Measurements from ENCODE around the gene ADIPOR2.
"Not testable (repeated sequence)": the region's sequence is repeated elsewhere in the genome, so short reads cannot be mapped to it uniquely, and the experiment has no call there.

ADIPOR2 gene

DNA sequence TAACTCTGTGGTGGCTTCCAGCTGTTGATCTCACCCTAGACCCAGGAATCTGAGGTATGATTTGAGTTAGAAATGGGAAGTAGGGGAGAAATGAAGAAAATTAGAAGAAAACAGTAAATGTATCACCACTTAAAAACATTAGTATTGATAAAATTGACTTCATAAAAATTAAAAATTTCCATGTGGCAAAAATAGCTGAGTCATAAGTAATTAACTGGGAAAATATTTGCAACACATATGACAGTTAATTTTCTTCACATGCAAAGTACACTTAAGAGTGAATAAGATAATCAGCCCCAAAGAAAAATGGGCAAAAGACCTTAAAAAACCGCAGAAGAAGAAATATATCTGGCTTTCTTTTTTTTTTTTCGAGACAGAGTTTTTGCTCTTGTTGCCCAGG is 25.5 kb upstream of the ADIPOR2 start:
- no peak for DNase-seq (ENCODE audit: low read depth in 1 of 2, low spot score in 1 of 2)

DNA sequence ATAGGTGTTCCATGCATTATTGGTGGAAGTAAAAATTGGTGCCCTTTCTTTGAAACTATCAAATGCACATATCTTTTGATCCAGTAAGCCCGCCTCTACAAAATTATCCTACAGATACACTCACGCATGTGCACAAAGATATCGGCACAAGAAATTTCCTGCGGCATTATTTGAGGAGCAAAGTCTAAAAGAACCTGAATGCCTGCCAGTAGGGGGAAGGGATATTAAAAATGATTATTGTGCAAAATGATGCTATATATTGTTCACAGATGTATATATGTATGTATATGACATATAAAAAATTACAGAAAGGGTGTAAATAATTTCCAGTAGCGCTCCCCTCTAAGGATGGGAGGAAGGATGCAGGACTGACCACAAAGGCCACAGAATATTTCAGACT is 24.7 kb upstream of the ADIPOR2 start:
- no peak for DNase-seq (ENCODE audit: low read depth in 1 of 2, low spot score in 1 of 2)

- no peak for DNase-seq (ENCODE audit: low read depth in 1 of 2, low spot score in 1 of 2)
These were observed 24.1 kb upstream of the ADIPOR2 start for GRCh38 chr12:1666685-1667162.

DNA sequence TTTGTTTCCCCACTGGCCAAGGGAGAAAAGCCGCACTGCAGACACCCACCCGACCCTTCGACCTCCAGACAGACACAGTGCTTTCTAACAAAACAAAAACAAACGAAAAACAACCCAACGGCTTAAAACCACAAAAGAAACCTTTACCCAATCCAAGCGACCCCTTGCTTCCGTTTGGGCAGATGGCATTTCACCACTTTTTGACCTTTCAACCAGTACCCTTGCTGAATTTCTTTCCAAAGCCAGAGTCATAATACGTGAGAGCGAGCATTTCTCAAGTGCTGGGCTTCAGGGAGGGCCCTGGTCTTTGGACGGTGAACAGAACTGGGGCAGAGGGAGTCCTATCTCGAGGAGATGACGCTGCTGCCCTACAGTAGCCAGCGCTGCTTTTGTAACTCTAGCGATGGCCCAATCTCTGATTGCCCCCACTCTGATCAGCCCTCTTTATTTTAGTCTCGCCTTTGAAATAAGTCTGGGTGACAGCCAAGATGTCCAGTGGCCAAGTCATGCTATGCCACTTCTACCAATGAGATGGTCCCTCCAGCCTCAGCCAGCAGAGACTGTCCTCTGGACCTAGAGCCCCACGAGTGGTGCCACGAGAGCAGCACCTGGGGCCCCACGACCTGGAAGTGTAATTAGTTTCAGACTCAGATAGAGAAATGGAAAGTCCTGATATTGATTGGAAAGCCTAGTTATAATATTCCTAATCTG is 21.9 kb upstream of the ADIPOR2 start:
- DNase-seq (ENCODE audit: low read depth in 1 of 2, low spot score in 1 of 2): no peak

GRCh38 chr12:1670358-1671268 is 20.3 kb upstream of the ADIPOR2 start:
- no peak for DNase-seq (ENCODE audit: low read depth in 1 of 2, low spot score in 1 of 2)

GRCh38 chr12:1676043-1676442 is 14.8 kb upstream of the ADIPOR2 start:
- no peak for DNase-seq (ENCODE audit: low read depth in 1 of 2, low spot score in 1 of 2)

GRCh38 chr12:1680804-1681492 is 9.9 kb upstream of the ADIPOR2 start:
- DNase-seq (ENCODE audit: low read depth in 1 of 2, low spot score in 1 of 2): no peak

GRCh38 chr12:1681493-1681807 is 9.4 kb upstream of the ADIPOR2 start:
- DNase-seq (ENCODE audit: low read depth in 1 of 2, low spot score in 1 of 2): no peak

GRCh38 chr12:1688086-1688710 is 2.7 kb upstream of the ADIPOR2 start:
- DNase-seq (ENCODE audit: low read depth in 1 of 2, low spot score in 1 of 2): no peak

GRCh38 chr12:1691123-1692007 is 495 bp downstream of the ADIPOR2 start:
- peak in 1 of 2 donors; percentile 21 for DNase-seq (ENCODE audit: low read depth in 1 of 2, low spot score in 1 of 2)

GRCh38 chr12:1692226-1692625 is 1.4 kb downstream of the ADIPOR2 start:
- no peak for DNase-seq (ENCODE audit: low read depth in 1 of 2, low spot score in 1 of 2)

DNA sequence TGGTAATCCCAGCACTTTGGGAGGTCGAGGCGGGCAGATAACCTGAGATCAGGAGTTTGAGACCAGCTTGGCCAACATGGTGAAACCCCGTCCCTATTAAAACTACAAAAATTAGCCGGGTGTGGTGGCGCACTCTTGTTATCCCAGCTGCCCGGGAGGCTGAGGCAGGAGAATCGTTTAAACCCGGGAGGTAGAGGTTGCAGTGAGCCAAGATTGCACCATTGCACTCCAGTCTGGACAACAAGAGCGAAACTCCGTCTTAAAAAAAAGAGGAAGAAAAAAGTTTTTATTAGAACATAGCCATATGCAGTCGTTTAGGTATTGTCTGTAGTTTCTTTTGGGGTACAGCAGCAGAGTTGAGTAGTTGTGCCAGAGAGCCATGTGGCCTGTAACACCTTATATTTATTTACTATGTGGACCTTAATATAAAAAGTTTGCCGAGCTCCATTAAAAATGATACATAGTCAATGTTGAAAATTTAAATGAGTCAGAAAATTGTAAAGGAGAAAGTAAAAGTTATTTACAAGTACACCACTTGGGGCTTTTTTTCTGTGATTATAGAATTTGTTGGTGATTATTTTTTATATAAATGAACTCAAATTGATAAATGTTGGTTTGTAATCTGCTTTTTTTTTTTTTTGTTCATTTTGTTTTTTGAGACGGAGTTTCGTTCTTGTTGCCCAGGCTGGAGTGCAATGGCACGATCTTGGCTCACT is 2.2 kb downstream of the ADIPOR2 start:
- DNase-seq (ENCODE audit: low read depth in 1 of 2, low spot score in 1 of 2): no peak

- DNase-seq (ENCODE audit: low read depth in 1 of 2, low spot score in 1 of 2): not testable (repeated sequence)
These were observed 4.2 kb downstream of the ADIPOR2 start for GRCh38 chr12:1695097-1695496.

DNA sequence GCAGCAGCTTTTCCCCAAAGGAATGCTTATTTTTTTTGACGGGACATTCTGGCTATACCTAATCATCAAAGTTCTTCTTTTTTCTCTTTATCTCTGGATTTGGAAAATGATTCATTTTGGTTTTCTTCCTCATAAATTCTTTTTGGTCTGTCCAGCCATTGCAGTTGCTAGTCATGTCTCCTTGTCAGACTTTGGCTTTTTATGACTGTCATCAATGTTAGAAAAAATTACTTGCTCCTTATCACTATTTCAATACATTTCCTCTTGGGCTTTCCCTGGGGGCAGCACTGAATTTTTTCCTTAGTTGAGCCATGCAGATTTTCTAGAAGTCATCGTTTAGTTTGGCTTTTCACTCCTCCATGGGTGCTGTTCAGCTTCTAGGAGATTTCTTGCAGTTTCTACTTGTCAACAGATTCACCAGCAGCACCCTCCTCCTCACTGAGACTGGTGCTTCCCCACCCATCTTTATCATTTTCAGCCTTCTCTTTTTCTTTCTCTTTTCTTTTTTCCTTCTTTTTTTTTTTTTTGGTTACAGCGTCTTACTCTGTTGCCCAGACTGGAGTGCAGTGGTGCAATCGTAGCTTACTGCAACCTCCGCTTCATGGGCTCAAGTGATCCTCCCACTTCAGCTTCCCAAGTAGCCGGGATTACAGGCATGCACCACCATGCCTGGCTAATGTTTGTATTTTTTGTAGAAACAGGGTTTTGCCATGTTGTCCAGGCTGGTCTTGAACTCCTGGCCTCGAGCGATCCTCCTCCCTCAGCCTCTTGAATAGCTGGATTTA is 5.2 kb downstream of the ADIPOR2 start:
- no peak for DNase-seq (ENCODE audit: low read depth in 1 of 2, low spot score in 1 of 2)

GRCh38 chr12:1696800-1697199 is 5.9 kb downstream of the ADIPOR2 start:
- no peak for DNase-seq (ENCODE audit: low read depth in 1 of 2, low spot score in 1 of 2)

- DNase-seq (ENCODE audit: low read depth in 1 of 2, low spot score in 1 of 2): no peak
These were observed 6.4 kb downstream of the ADIPOR2 start for GRCh38 chr12:1697271-1697670.

DNA sequence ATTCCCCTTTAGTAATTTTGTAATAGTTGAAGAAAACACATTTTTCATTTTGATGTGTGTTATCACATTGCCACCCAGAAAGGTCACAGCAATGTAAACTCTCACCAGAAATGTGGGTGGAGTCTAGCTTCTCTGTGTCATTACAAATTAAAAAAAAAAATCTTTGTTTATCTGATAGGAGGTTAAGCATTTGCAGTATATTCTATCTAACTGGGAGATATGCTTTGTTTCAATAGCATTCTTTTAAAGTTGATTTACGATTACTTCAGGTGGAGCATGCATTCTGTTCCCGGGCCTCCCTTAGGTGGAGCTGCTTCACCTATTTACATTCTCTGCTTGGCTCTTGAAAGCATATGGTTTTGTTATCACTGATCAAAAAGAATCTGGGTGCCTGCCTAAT is 7.8 kb downstream of the ADIPOR2 start:
- DNase-seq (ENCODE audit: low read depth in 1 of 2, low spot score in 1 of 2): no peak

- no peak for DNase-seq (ENCODE audit: low read depth in 1 of 2, low spot score in 1 of 2)
These were observed 11.8 kb downstream of the ADIPOR2 start for GRCh38 chr12:1702713-1703112.
